Measurements from ENCODE around the gene DCTN2.

DCTN2 gene

DNA sequence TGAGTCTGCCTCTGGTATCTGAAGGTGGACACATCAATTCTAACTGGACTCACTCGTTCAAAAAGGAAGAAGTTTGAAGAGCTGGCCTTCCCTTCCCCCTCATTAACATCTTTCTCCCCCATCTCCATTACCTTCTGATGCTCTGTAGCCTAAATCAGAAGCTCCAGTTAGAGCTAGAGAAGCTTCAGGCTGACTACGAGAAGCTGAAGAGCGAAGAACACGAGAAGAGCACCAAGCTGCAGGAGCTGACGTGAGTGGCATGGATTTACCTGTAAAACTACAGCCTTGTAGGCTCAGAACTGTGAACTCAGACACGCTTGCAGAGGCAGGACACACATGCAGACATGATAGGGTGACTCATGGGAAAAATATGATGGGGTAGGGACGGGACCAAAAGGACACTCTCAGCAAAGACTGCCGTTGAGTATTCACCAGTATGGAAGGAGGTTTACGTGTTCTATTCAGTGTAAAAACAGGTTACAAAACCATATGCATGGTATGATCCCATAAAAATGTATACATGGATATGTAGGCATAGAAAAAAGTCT is 29.7 kb upstream of the DCTN2 start:
- TF ChIP-seq MAX (IDR thresholded peaks at IDR 0.05) (no peak), CREB1 (IDR thresholded peaks at IDR 0.05; ENCODE audit: low read depth) (no peak), REST (IDR thresholded peaks at IDR 0.05; ENCODE audit: low read depth) (no peak), EGR1 (IDR thresholded peaks at IDR 0.05) (no peak)
- TF ChIP-seq, protein P1, sequence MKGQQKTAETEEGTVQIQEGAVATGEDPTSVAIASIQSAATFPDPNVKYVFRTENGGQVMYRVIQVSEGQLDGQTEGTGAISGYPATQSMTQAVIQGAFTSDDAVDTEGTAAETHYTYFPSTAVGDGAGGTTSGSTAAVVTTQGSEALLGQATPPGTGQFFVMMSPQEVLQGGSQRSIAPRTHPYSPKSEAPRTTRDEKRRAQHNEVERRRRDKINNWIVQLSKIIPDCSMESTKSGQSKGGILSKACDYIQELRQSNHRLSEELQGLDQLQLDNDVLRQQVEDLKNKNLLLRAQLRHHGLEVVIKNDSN (IDR thresholded peaks at IDR 0.05) = no peak

DNA sequence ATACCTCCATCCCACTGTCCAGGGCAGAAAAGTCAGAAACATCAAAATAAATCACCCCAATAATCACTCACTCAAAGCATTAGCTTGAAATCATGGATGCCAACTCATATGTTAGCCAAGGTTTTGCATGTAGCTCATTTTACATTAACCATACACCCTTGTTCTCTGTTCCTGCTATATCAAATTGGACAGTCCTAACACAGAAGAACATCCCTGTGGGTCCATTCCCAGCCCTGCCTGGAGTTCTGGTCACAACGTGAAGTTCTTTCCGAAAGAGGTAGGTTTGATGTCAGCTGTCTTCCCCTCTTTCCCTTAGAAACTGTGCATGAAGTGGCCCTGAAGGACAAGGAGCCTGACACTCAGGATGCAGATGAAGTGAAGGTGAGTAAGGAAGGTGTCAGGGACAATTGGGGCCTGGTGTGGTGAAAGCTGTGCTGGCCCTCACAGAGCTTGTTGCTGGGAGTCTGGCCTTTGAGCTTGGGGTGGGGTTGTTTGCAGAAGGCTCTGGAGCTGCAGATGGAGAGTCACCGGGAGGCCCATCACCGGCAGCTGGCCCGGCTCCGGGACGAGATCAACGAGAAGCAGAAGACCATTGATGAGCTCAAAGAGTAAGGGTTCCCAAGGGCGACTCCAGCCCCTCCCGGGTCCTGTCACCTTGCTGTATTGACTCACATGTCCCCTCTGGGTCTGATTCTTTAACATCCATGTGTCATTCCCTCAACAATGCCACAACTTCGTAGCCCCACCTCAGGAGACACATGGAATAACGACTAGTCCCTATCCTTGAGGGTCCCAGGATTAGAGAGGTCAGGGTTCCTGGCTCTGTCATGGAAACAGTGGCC is 29.0 kb upstream of the DCTN2 start:
- TF ChIP-seq TCF12 (IDR thresholded peaks at IDR 0.05; ENCODE audit: low read depth) = no peak
- TF ChIP-seq RAD21 (IDR thresholded peaks at IDR 0.05; ENCODE audit: low read depth) = no peak
- TF ChIP-seq FOXM1 (IDR thresholded peaks at IDR 0.05; ENCODE audit: borderline replicate concordance, low read depth) = no peak
- TF ChIP-seq EGR1 (IDR thresholded peaks at IDR 0.05) = no peak
- TF ChIP-seq CREB1 (IDR thresholded peaks at IDR 0.05; ENCODE audit: low read depth) = no peak
- TF ChIP-seq NFIC (IDR thresholded peaks at IDR 0.05) = no peak
- no peak for TF ChIP-seq TAF1 (IDR thresholded peaks at IDR 0.05; ENCODE audit: low read depth)
- TF ChIP-seq YY1 (IDR thresholded peaks at IDR 0.05; ENCODE audit: low read depth) = no peak
- TF ChIP-seq REST (IDR thresholded peaks at IDR 0.05; ENCODE audit: low read depth) = no peak
- TF ChIP-seq EP300 (IDR thresholded peaks at IDR 0.05; ENCODE audit: borderline replicate concordance) = no peak
- TF ChIP-seq CEBPB (IDR thresholded peaks at IDR 0.05) = no peak

DNA sequence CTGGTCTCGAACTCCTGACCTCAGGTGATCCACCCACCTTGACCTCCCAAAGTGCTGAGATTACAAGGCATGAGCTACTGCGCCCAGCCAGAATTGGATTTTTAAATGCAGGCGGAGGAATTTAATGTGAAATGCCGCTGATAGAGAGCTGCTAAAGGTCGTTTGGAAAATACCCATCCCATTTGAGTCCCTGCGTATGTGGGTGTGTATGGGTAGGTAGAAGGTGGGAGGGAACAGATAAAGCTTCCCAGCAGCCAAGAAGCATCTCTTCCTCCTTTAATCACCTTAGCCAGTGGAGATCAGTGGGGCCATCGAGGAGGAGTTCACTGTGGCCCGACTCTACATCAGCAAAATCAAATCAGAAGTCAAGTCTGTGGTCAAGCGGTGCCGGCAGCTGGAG is 27.8 kb upstream of the DCTN2 start:
- no peak for TF ChIP-seq NFIC (IDR thresholded peaks at IDR 0.05)
- TF ChIP-seq MAX (IDR thresholded peaks at IDR 0.05) = no peak
- TF ChIP-seq EGR1 (IDR thresholded peaks at IDR 0.05) = no peak
- TF ChIP-seq RAD21 (IDR thresholded peaks at IDR 0.05; ENCODE audit: low read depth) = no peak
- TF ChIP-seq ZBTB7A (IDR thresholded peaks at IDR 0.05; ENCODE audit: low read depth) = no peak
- TF ChIP-seq REST (IDR thresholded peaks at IDR 0.05; ENCODE audit: low read depth) = no peak

DNA sequence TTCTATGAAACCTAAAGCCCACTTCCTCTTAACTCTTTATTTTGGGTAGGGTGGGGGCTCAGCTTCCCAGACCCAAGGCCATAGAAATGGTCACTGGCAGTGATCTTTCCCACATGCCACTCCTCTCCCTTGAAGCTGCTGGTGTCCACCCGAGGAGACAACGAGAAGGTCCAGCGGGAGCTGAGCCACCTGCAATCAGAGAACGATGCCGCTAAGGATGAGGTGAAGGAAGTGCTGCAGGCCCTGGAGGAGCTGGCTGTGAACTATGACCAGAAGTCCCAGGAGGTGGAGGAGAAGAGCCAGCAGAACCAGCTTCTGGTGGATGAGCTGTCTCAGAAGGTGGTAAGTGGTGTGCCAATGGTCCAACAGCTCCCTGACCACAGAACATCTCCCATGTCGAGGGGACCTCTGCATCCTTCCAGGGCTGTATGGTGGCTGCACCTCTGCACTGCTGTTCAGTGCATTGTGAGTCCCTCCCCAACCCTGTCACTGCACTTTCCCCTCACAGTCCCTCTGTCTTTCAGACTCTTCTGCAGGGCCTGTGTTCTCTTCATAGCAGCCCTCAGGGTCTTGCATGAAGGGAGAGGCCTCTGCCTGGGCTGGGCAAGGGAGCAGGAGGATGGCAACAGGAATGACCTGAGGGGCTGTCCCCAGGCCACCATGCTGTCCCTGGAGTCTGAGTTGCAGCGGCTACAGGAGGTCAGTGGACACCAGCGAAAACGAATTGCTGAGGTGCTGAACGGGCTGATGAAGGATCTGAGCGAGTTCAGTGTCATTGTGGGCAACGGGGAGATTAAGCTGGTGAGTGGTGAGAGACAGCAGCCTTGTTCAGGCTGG is 25.2 kb upstream of the DCTN2 start:
- TF ChIP-seq RAD21 (IDR thresholded peaks at IDR 0.05; ENCODE audit: low read depth) (no peak), ZBTB7A (IDR thresholded peaks at IDR 0.05; ENCODE audit: low read depth) (no peak), FOXM1 (IDR thresholded peaks at IDR 0.05; ENCODE audit: borderline replicate concordance, low read depth) (no peak), MAX (IDR thresholded peaks at IDR 0.05) (no peak), NFIC (IDR thresholded peaks at IDR 0.05) (no peak)
- TF ChIP-seq, protein P1 (IDR thresholded peaks at IDR 0.05) = no peak
